HG03558 (cell line): ENCODE data around the gene NR2F1.

ENCODE experiments used
- ATAC-seq: cut with Tn5 transposase; IDR thresholded peaks from one replicate; pipeline ENCODE4 v1.9.1; 2021; ENCODE audit warnings: moderate number of reproducible peaks; ENCODE audit not compliant: unreplicated experiment; ENCODE audit errors: extremely low read depth

NR2F1 gene

GRCh38 chr5:93576994-93577853 lies 5.8 kb upstream of the NR2F1 start:
- ATAC-seq: no peak

- no peak for ATAC-seq
These were observed 4.9 kb upstream of the NR2F1 start for GRCh38 chr5:93577854-93578812.

GRCh38 chr5:93578813-93579691 lies 4.0 kb upstream of the NR2F1 start:
- ATAC-seq: no peak

- ATAC-seq: no peak
These were observed 3.3 kb upstream of the NR2F1 start for GRCh38 chr5:93579692-93580062.

- ATAC-seq: no peak
These were observed 2.7 kb upstream of the NR2F1 start for GRCh38 chr5:93580063-93580926.

- peak; percentile 8 for ATAC-seq
These were observed 2.0 kb upstream of the NR2F1 start, which contains the start of gene NR2F1-AS1 for GRCh38 chr5:93580927-93581445. NR2F1-AS1 (minus strand) TSS chr5:93581219.

- ATAC-seq: no peak
These were observed 907 bp upstream of the NR2F1 start for GRCh38 chr5:93582167-93582462.

- ATAC-seq: no peak
These were observed 381 bp downstream of the NR2F1 start for GRCh38 chr5:93583439-93583767.

GRCh38 chr5:93583768-93584595 lies 960 bp downstream of the NR2F1 start:
- no peak for ATAC-seq

GRCh38 chr5:93584596-93585040 lies 1.6 kb downstream of the NR2F1 start:
- ATAC-seq: no peak

- no peak for ATAC-seq
These were observed 2.2 kb downstream of the NR2F1 start for GRCh38 chr5:93585041-93585766.

GRCh38 chr5:93585767-93586385 lies 2.9 kb downstream of the NR2F1 start:
- no peak for ATAC-seq

GRCh38 chr5:93586736-93587596 lies 3.9 kb downstream of the NR2F1 start:
- no peak for ATAC-seq

GRCh38 chr5:93587597-93588351 lies 4.8 kb downstream of the NR2F1 start:
- no peak for ATAC-seq

GRCh38 chr5:93588352-93589151 lies 5.5 kb downstream of the NR2F1 start:
- no peak for ATAC-seq
